Vagina (tissue), 2 donors: ENCODE data around the gene NFIA. TPM values are rescaled to one million over a fixed set of nuclear protein-coding genes. Genes with fewer than 3 reads are reported as not detected.

Source experiments
- DNase-seq, 2 donors: peaks; one replicate each; pipeline ENCODE4 v3.0.0-alpha.2; 2017; ENCODE audit errors: extremely low spot score in 2 of 2
- H3K27ac ChIP-seq: fragments of 200-600 bp; sonication (generic); one replicate; pipeline ENCODE4 v1.5.1; 2019
- H3K27me3 ChIP-seq: fragments of 200-600 bp; sonication (generic); one replicate; pipeline ENCODE4 v1.5.1; 2019
- H3K36me3 ChIP-seq, 2 donors: fragments of 200-600 bp; sonication (generic); one replicate each; pipeline ENCODE4 v1.5.1; 2017 to 2019
- H3K4me1 ChIP-seq: fragments of 200-600 bp; sonication (generic); one replicate; pipeline ENCODE4 v1.5.1; 2019
- H3K4me3 ChIP-seq, 2 donors: fragments of 200-600 bp; sonication (generic); 1 replicate in 1 of 2; 2 replicates in 1 of 2; pipeline ENCODE4 v1.5.1; 2016 to 2019
- H3K9me3 ChIP-seq: fragments of 200-600 bp; sonication (generic); one replicate; pipeline ENCODE4 v1.5.1; 2019
- POLR2A ChIP-seq, 2 donors: fragments of 450-650 bp; IDR thresholded peaks; one replicate each; pipeline ENCODE4 v1.6.1; 2017; ENCODE audit warnings: antibody characterized with exemption in 2 of 2, mild to moderate bottlenecking in 2 of 2, moderate library complexity in 2 of 2
- POLR2AphosphoS5 ChIP-seq, 2 donors: sonication (generic); formaldehyde crosslinking; IDR thresholded peaks; one replicate each; pipeline ENCODE4 v1.9.0; 2017; ENCODE audit warnings: antibody characterized with exemption in 2 of 2, mild to moderate bottlenecking in 2 of 2, low read depth in 1 of 2; ENCODE audit not compliant: insufficient read depth in 1 of 2
- intact Hi-C: fragments of 100-400 bp; cut with DNase I; formaldehyde crosslinking; loops from one replicate; pipeline ENCODE4 v1.15.1; 2023
- total RNA-seq: library from RNA; depleted of rRNA; stranded (reverse); fragments of >200 nt; gene quantifications from one replicate; pipeline ENCODE4 v1.2.3, GENCODE V29; 2016
- TF ChIP-seq, protein P1 (sequence below), 3 experiments: fragments of 450-650 bp in 2 of 3; fragments of 200-600 bp in 1 of 3; sonication (generic) in 1 of 3; IDR thresholded peaks; one replicate each; pipeline ENCODE4 v1.5.1; 2017 to 2019; ENCODE audit warnings: antibody characterized with exemption in 3 of 3, mild to moderate bottlenecking in 2 of 3, moderate library complexity in 2 of 3

Gene NFIA
- total RNA-seq, 1 donor from 2014 or later: 59.2 TPM

DNA sequence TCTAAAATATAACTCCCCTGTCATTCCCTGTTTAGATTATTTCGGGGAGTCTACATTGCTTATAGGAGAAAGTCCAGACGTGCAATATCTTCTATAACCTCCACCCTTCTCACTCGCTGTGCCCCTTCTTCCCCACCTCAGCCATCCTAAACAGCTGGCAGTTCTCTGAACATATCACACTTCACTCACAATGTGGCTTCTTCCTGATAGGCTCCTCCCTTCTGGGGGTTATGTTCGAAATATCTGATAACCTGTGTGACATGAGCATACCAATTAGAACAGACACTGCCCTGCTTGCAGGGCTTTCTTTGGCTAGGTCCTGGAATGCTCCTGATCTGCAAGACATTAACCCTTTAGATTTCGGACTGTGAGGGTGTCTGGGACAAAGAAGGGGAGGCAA, 274.6 kb downstream of the NFIA start:
- no peak overlapping the region for H3K27ac ChIP-seq
- H3K4me3 ChIP-seq: no peak overlapping the region
- H3K36me3 ChIP-seq: peaks cover 0 to 16% of the 10 kb centered on the region in 2 donors
- no peaks in the 10 kb centered on the region for H3K4me1 ChIP-seq
- no peak for TF ChIP-seq POLR2AphosphoS5 (IDR thresholded peaks at IDR 0.05; ENCODE audit: insufficient read depth in 1 of 2, low read depth in 1 of 2)
- TF ChIP-seq POLR2A (IDR thresholded peaks at IDR 0.05): no peak
- TF ChIP-seq, protein P1, sequence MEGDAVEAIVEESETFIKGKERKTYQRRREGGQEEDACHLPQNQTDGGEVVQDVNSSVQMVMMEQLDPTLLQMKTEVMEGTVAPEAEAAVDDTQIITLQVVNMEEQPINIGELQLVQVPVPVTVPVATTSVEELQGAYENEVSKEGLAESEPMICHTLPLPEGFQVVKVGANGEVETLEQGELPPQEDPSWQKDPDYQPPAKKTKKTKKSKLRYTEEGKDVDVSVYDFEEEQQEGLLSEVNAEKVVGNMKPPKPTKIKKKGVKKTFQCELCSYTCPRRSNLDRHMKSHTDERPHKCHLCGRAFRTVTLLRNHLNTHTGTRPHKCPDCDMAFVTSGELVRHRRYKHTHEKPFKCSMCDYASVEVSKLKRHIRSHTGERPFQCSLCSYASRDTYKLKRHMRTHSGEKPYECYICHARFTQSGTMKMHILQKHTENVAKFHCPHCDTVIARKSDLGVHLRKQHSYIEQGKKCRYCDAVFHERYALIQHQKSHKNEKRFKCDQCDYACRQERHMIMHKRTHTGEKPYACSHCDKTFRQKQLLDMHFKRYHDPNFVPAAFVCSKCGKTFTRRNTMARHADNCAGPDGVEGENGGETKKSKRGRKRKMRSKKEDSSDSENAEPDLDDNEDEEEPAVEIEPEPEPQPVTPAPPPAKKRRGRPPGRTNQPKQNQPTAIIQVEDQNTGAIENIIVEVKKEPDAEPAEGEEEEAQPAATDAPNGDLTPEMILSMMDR (IDR thresholded peaks at IDR 0.05): no peak
- no peak for DNase-seq
- H3K27me3 ChIP-seq: no peaks in the 10 kb centered on the region
- no peaks in the 10 kb centered on the region for H3K9me3 ChIP-seq
- intact Hi-C loops: no loop called here

DNA sequence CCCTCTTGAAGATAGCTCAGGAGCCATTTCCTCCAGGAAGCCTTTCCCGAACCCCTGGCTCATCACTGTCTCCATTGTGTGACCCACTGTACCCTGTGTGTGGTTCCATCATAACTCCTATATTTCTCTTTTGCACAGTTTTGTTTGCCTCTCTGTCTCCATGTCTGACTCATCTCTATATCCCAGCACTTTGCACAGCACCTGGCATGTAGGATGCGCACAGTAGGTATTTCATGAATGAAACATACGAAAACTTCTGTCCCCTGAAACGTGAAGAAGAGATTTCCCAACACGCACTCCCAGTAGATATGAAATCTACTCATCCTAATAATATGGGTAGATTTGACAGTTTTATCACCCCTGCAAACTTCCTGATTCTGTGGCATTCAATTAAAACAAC, 275.2 kb downstream of the NFIA start:
- DNase-seq: no peak
- no peak overlapping the region for H3K4me3 ChIP-seq
- no peaks in the 10 kb centered on the region for H3K9me3 ChIP-seq
- H3K27ac ChIP-seq: no peak overlapping the region
- TF ChIP-seq, protein P1 (IDR thresholded peaks at IDR 0.05): no peak
- TF ChIP-seq POLR2A (IDR thresholded peaks at IDR 0.05): no peak
- no peak for TF ChIP-seq POLR2AphosphoS5 (IDR thresholded peaks at IDR 0.05; ENCODE audit: insufficient read depth in 1 of 2, low read depth in 1 of 2)
- no peaks in the 10 kb centered on the region for H3K4me1 ChIP-seq
- intact Hi-C loops: no loop called here
- H3K36me3 ChIP-seq: peaks cover 0 to 16% of the 10 kb centered on the region in 2 donors
- H3K27me3 ChIP-seq: no peaks in the 10 kb centered on the region

DNA sequence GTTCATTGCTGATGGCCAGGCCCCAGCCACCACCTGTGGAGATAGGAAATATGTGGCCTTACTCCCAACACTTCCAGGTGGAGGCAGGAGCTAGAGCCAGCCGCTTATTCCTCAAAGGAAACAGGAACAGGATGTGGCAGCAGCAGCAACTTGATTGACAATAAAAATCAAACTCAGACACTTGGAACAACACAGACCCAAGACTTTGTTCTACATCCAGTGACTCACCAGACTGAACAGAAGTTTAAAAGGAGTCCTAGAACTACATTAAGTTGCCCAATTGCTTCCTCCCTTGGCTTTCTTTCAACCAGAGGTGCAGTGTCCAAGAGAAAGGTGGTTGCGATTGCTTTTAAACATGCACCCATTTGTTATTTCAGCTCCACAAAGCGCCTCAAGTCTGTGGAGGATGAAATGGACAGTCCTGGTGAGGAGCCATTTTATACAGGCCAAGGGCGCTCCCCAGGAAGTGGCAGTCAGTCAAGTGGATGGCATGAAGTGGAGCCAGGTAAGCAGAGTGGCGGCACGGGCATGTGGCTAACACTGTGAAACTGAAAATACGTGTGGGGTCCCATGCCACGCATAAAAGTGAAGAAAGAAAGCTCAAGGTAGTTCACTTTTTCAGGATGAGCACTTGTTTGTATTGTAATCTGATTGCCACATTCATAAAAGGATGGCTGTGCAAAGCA, 276.6 kb downstream of the NFIA start:
- no peaks in the 10 kb centered on the region for H3K27me3 ChIP-seq
- intact Hi-C loops: no loop called here
- no peak overlapping the region for H3K27ac ChIP-seq
- H3K4me3 ChIP-seq: no peak overlapping the region
- peaks cover 0 to 10% of the 10 kb centered on the region in 2 donors for H3K36me3 ChIP-seq
- H3K9me3 ChIP-seq: no peaks in the 10 kb centered on the region
- DNase-seq: no peak
- TF ChIP-seq, protein P1 (IDR thresholded peaks at IDR 0.05): no peak
- TF ChIP-seq POLR2AphosphoS5 (IDR thresholded peaks at IDR 0.05; ENCODE audit: insufficient read depth in 1 of 2, low read depth in 1 of 2) (no peak), POLR2A (IDR thresholded peaks at IDR 0.05) (no peak)
- no peaks in the 10 kb centered on the region for H3K4me1 ChIP-seq

DNA sequence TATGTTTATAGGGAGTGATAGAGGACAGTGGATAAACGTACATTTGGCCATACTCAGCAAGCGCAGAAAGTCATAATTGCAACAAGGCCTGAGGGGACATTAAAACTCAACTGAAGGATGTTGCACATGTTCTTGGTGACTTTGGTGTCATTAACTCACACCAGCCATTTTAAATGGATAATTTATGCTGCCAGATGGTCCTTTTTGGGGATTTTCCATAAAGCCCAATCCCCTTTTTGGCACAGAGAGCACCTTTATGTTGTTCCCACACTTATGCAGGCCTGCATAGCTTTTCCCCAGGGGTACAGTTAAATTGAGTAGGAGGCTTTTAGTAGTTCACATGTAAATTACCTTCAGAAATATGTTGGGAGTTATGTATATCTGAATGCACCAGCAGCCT, 279.6 kb downstream of the NFIA start:
- Histone ChIP-seq H3K27ac (no peak overlapping the region), H3K4me3 (no peak overlapping the region), H3K4me1 (no peaks in the 10 kb centered on the region), H3K9me3 (no peaks in the 10 kb centered on the region), H3K36me3 (peaks cover 0 to 10% of the 10 kb centered on the region in 2 donors), H3K27me3 (no peaks in the 10 kb centered on the region)
- DNase-seq: no peak
- TF ChIP-seq, protein P1 (IDR thresholded peaks at IDR 0.05): no peak
- TF ChIP-seq POLR2AphosphoS5 (IDR thresholded peaks at IDR 0.05; ENCODE audit: insufficient read depth in 1 of 2, low read depth in 1 of 2): no peak
- no peak for TF ChIP-seq POLR2A (IDR thresholded peaks at IDR 0.05)
- intact Hi-C loops: no loop called here

DNA sequence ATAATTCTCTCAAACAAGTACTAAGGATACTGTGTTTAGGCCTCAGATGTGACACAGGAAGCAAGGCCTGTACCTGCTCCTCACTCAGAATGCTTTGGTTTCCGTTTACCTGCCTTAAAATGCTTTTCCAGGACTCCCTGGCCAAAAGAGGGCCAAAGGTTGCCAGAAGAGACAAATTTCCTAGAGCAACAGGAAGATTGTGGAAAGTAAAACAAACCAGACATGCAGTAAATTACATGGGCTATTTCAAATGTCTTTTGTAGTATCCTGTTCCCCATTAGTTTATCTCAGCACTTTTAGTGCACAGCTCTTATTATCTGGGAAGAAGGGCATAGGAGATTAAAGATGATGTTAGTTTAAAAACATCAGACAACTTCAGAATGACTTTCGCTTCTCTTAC, 280.0 kb downstream of the NFIA start:
- no peaks in the 10 kb centered on the region for H3K27me3 ChIP-seq
- intact Hi-C loops: no loop called here
- H3K4me1 ChIP-seq: no peaks in the 10 kb centered on the region
- no peak overlapping the region for H3K4me3 ChIP-seq
- H3K9me3 ChIP-seq: no peaks in the 10 kb centered on the region
- H3K36me3 ChIP-seq: peaks cover 0 to 10% of the 10 kb centered on the region in 2 donors
- DNase-seq: no peak
- TF ChIP-seq POLR2A (IDR thresholded peaks at IDR 0.05) (no peak), POLR2AphosphoS5 (IDR thresholded peaks at IDR 0.05; ENCODE audit: insufficient read depth in 1 of 2, low read depth in 1 of 2) (no peak)
- TF ChIP-seq, protein P1 (IDR thresholded peaks at IDR 0.05): no peak
- H3K27ac ChIP-seq: no peak overlapping the region
